ENCODE results near the gene MROH9. TPM values are rescaled to one million over a fixed set of nuclear protein-coding genes. Genes with fewer than 3 reads are reported as not detected.
"Not testable (repeated sequence)": the region's sequence is repeated elsewhere in the genome, so short reads cannot be mapped to it uniquely, and the experiment has no call there.

The MROH9 gene
- not detected in 2 replicates for total RNA-seq

GRCh38 chr1:170935231-170935630, at the start of gene MROH9:
Gene MROH9, plus strand, starts transcription at chr1:170935534. Its CDS starts 10,023 bp downstream, at chr1:170945557.
- DNase-seq (ENCODE audit: low read depth in 2 of 2): no peak

GRCh38 chr1:170885551-170885950, 49.8 kb upstream of the MROH9 start:
- no peak for DNase-seq (ENCODE audit: low read depth in 2 of 2)

- DNase-seq (ENCODE audit: low read depth in 2 of 2): no peak
These were observed 48.9 kb upstream of the MROH9 start for GRCh38 chr1:170886460-170886859.

DNA sequence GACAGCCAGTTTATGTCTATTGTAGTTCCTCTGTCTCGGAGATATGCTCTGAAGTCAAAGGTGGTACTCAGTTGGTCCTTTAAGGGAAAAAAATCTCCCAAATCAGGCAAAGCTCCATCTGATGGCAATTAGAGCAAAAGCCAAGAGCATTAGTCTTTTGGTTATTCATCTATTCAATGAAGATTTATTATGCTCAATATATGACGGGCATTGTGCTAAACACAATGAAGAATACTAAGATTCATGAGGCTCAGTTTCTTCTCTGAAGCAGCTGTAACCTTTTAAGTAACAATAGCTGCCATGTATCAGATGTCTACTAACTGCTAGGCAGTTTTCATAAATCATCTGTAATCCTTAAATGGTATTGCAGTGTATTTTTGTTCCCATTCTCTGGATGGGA, 47.6 kb upstream of the MROH9 start:
- DNase-seq (ENCODE audit: low read depth in 2 of 2): no peak

DNA sequence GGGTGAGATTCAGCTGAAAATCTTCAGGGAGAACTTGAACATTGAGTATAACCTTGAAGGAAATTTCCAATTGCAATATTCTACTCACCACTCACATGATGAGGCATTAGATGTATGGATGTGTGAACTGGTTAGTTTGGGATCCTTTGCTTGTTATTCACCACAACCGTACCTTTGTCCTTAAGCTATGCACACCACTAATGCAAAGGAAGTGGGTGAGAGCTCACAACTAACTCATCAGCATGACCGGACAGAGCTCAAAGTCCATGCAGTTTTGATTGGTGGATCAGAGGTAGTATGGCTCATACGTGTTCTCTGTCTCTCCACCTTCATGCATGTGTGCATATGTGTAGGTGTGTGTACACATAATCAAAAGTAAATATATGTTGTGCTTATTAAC, 43.5 kb upstream of the MROH9 start:
- no peak for DNase-seq (ENCODE audit: low read depth in 2 of 2)

GRCh38 chr1:170893655-170894297, 41.6 kb upstream of the MROH9 start:
- DNase-seq (ENCODE audit: low read depth in 2 of 2): no peak

DNA sequence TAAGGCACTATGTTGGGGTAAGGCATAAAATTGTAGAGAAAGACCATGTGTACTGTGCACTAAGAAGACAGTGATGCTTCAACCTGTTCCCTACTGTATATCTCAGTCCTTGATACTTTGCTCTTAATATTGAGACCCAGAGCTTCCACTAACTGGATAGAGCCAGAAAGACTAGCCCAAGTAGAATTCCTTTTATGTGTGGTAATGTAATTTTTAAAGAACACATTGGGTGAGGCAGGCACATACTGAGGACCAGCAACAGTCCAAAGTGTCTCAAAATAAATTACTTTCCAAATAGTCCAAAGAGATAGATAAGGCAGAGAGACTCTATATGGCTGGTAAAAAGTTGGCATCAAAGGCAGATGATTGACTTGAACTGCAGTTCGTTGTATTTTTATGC, 31.4 kb upstream of the MROH9 start:
- DNase-seq (ENCODE audit: low read depth in 2 of 2): no peak

GRCh38 chr1:170908942-170909341, 26.4 kb upstream of the MROH9 start:
- no peak for DNase-seq (ENCODE audit: low read depth in 2 of 2)

GRCh38 chr1:170910273-170910672, 25.1 kb upstream of the MROH9 start:
- DNase-seq (ENCODE audit: low read depth in 2 of 2): peak in 1 of 2 donors; percentile 58

GRCh38 chr1:170917373-170917772, 18.0 kb upstream of the MROH9 start:
- no peak for DNase-seq (ENCODE audit: low read depth in 2 of 2)

DNA sequence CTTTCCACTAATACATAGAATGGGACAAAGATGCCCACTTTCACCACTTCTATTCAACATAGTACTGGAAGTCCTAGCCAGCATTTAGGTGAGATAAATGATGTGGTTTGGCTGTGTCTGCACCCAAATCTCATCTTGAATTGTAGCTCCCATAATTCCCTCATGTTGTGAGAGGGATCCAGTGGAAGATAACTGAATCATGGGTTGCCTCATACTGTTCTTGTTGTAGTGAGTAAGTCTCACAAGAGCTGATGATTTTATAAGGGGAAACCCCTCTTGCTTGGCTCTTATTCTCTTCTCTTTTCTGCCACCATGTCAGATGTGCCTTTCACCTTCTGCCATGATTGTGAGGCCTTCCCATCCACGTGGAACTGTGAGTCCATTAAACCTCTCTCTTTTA, 10.7 kb upstream of the MROH9 start:
- not testable (repeated sequence) for DNase-seq (ENCODE audit: low read depth in 2 of 2)

DNA sequence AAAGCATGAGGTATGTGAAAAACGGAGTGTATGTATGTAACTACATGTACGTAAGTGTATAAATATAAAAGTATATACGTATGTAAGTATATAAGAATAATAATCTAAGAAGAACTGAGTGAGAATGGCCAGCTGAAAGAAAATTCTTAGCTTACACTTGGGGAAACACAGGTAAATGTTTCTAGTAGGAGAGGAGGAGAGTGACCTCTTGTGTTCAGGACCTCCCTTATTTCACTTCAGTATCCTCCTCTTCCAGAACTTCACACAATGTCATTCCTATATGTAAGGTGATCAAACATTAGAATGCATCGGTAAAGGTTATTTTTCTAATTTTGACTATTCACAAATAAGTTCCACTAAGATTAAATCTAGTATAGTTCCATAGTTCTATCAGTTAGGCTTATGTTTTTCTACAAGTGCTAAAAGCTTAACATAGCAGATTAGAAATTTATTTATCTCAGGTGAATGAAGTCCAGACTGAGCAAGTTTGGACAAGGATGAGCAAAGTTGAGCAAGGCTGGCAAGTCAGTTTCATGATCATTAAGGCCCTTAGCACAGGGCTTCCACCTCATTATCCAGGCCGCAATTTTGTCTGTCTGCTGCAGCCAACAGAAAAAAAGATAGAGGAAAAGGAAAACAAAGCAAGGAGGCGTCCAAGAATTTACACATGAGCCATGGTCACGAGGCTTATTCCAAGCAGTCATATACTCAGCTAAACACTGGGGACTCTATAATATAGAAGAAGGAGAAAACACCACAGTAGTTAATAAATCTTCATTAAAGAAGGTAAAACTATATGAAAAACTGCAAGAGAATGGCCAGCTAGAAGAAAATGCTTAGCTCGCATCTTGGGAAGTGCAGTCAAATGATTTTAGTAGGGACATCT, 7.1 kb upstream of the MROH9 start:
- no peak for DNase-seq (ENCODE audit: low read depth in 2 of 2)

DNA sequence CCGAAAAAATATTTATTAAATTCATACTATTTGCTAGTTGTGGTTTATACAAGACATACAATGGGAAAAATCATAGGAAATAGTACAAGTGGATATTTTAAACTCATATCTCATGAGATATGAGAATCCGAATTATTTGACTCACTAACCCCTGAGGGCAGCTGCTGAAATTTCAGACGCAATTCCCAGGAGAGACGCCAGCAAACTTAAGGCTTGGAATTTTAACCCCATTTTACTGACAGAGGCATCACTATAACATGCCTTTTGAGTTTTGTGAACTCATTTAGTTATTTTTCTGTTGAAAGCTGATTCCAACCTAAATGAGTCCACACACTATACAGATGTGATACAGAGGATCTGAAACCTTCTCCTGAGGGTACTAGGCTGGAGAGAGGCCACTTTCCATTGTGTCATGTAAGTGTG, 5.9 kb upstream of the MROH9 start:
- DNase-seq (ENCODE audit: low read depth in 2 of 2): no peak

- DNase-seq (ENCODE audit: low read depth in 2 of 2): peak; percentile 27 to 50
These were observed 5.3 kb upstream of the MROH9 start for GRCh38 chr1:170929835-170930554.

DNA sequence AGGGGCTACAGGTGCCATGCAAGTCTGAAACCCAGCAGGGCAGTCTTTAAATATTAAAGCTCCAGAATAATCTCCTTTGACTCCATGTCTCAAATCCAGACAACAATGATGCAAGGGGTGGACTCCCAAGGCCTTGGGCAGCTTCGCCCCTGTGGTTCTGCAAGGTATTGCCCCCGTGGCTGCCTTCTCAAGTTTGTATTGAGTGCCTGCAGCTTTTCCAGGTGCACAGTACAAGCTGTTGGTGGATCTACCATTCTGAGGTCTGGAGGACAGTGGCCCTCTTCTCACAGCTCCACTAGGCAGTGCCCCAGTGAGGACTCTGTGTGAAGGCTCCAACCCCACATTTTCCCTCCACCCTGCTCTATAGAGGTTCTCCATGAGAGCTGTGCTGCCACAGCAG, 3.7 kb upstream of the MROH9 start:
- no peak for DNase-seq (ENCODE audit: low read depth in 2 of 2)

DNA sequence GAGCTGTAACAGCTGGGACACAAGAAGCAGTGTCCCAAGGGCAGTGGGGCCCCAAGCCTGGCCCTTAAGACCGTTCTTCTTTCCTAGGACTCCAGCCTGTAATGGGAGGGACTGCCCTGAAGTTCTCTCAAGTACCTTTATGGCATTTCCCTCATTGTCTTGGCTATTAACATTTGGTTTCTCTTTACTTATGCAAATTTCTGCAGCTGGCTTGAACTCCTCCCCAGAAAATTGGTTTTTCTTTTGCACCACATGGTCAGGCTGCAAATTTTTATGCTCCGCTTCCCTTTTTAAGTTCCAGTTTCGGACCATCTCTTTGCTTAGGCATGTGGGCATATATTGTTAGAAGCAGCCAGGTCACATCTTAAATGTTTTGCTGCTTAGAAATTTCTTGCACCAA, 3.1 kb upstream of the MROH9 start:
- no peak for DNase-seq (ENCODE audit: low read depth in 2 of 2)

GRCh38 chr1:170938281-170938680, 2.9 kb downstream of the MROH9 start:
- DNase-seq (ENCODE audit: low read depth in 2 of 2): no peak

- DNase-seq (ENCODE audit: low read depth in 2 of 2): no peak
These were observed 4.1 kb downstream of the MROH9 start for GRCh38 chr1:170939476-170939875.

GRCh38 chr1:170951744-170952143, 16.4 kb downstream of the MROH9 start:
- not testable (repeated sequence) for DNase-seq (ENCODE audit: low read depth in 2 of 2)

DNA sequence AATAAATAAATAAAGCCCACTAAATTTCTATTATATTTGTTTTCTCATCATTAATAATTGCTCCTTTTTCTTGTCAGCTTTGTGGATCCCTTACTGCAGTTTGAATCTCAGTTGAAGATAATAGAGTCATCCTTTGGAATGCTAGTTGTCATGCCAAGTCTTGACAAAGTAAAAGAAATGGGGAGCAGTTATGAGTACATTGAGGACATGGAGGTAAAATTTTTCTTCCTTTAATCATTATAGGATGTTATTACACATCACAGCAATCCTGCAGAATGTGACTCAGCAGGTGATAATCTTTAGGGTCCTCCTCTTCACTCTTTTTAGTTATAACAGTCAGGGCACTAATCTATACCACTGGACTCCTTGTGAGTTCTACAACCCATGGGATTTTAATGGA, 24.1 kb downstream of the MROH9 start:
- no peak for DNase-seq (ENCODE audit: low read depth in 2 of 2)

DNA sequence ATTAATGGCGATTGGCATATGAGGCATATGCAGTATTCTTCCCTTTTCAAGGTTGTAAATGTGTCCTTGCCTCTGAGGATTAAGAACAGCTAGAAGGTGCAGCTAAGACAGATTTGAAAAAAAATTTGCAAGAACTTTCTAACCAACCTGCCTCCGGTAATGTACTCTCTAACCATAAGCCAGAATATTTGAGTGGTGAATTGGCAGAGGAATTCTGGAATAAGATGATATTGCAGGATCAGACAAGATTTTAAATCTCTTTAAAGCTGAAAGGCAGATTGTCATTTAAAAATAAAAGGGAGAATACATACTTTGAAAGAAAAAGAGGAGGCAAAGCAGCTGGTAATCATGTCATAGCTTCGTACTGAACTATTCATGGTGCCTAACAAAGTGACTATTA, 29.2 kb downstream of the MROH9 start:
- DNase-seq (ENCODE audit: low read depth in 2 of 2): no peak

All from dermis microvascular lymphatic vessel endothelial cell (primary cell).